ENCODE data around the gene NUDT5. TPM values are rescaled to one million over a fixed set of nuclear protein-coding genes. Genes with fewer than 3 reads are reported as not detected.

The NUDT5 gene
- total and polyA plus RNA-seq, 3 experiments from 2014 or later: 61.4 to 125 (median 119) TPM

- POLR2A ChIA-PET: no interaction called here
- H3K36me3 ChIP-seq (ENCODE audit: insufficient read depth, low read length): peaks cover 26% of the 10 kb centered on the region
Measured at GRCh38 chr10:12201543-12201942, 5.9 kb upstream of the NUDT5 start.

GRCh38 chr10:12200850-12201249 is 5.2 kb upstream of the NUDT5 start:
- Mint-ChIP-seq H3K27me3 (no peaks in the 10 kb centered on the region), H3K9me3 (no peaks in the 10 kb centered on the region), H3K4me3 (peak overlapping the region in 1 of 7 donors; percentile 29), H3K27ac (peak overlapping the region in 1 of 8 donors; percentile 70), H3K4me1 (peaks cover 48 to 74% (median 65%) of the 10 kb centered on the region in 3 donors), H3K36me3 (peaks cover 4 to 64% (median 21%) of the 10 kb centered on the region in 3 donors)
- Histone ChIP-seq H3K27ac (ENCODE audit: low read depth, low read length) (no peak overlapping the region), H3K36me3 (ENCODE audit: insufficient read depth, low read length) (peaks cover 26% of the 10 kb centered on the region), H3K4me1 (ENCODE audit: insufficient read depth, low read length) (peaks cover 33% of the 10 kb centered on the region), H3K4me3 (ENCODE audit: low read length) (no peak overlapping the region), H3K9me3 (ENCODE audit: low read length) (no peaks in the 10 kb centered on the region), H3K27me3 (ENCODE audit: insufficient read depth, low read length, poor library complexity, severe bottlenecking) (no peaks in the 10 kb centered on the region)
- DNase-seq: no peak
- POLR2A ChIA-PET: no interaction called here
- CTCF ChIA-PET: interaction anchor here (1.5 kb wide), 1 partner anchor 14 kb away, joined by 5 read pairs; no protein-coding TSS in a partner anchor

More at GRCh38 chr10:12201543-12201942, 5.9 kb upstream of the NUDT5 start:
- Mint-ChIP-seq H3K36me3 (peaks cover 4 to 62% (median 21%) of the 10 kb centered on the region in 3 donors), H3K9me3 (no peaks in the 10 kb centered on the region), H3K27ac (peak overlapping the region in 4 of 8 donors; percentile 49 to 70 (median 64)), H3K27me3 (no peaks in the 10 kb centered on the region), H3K4me1 (peaks cover 43 to 73% (median 65%) of the 10 kb centered on the region in 3 donors), H3K4me3 (peak overlapping the region in 4 of 7 donors; percentile 12 to 29 (median 22))
- Histone ChIP-seq H3K27ac (ENCODE audit: low read depth, low read length) (no peak overlapping the region), H3K9me3 (ENCODE audit: low read length) (no peaks in the 10 kb centered on the region), H3K4me3 (ENCODE audit: low read length) (no peak overlapping the region), H3K27me3 (ENCODE audit: insufficient read depth, low read length, poor library complexity, severe bottlenecking) (no peaks in the 10 kb centered on the region), H3K4me1 (ENCODE audit: insufficient read depth, low read length) (peaks cover 33% of the 10 kb centered on the region)
- CTCF ChIA-PET: interaction anchor here (1.8 kb wide), 1 partner anchor 13 kb away, joined by 8 read pairs; no protein-coding TSS in a partner anchor
- no peak for DNase-seq

GRCh38 chr10:12198156-12198555 is 2.5 kb upstream of the NUDT5 start:
- Histone ChIP-seq H3K36me3 (ENCODE audit: insufficient read depth, low read length) (peaks cover 26% of the 10 kb centered on the region), H3K27me3 (ENCODE audit: insufficient read depth, low read length, poor library complexity, severe bottlenecking) (no peaks in the 10 kb centered on the region), H3K27ac (ENCODE audit: low read depth, low read length) (no peak overlapping the region), H3K4me3 (ENCODE audit: low read length) (no peak overlapping the region), H3K9me3 (ENCODE audit: low read length) (no peaks in the 10 kb centered on the region), H3K4me1 (ENCODE audit: insufficient read depth, low read length) (peaks cover 41% of the 10 kb centered on the region)
- H3K27ac Mint-ChIP-seq: peak overlapping the region in 5 of 8 donors; percentile 12 to 50 (median 38)
- H3K4me3 Mint-ChIP-seq: peak overlapping the region; percentile 23 to 77 (median 47)
- peaks cover 0 to 58% (median 15%) of the 10 kb centered on the region in 3 donors for H3K36me3 Mint-ChIP-seq
- peaks cover 52 to 81% (median 76%) of the 10 kb centered on the region in 3 donors for H3K4me1 Mint-ChIP-seq
- no peaks in the 10 kb centered on the region for H3K9me3 Mint-ChIP-seq
- no peak for DNase-seq
- ChIA-PET POLR2A (no interaction called here), CTCF (no interaction called here)
- H3K27me3 Mint-ChIP-seq: no peaks in the 10 kb centered on the region

- POLR2A ChIA-PET: interaction anchor here (0.8 to 1.7 kb wide), 9 partner anchors 13 to 154 kb away, joined by 3 to 10 read pairs (median 5); partner anchors contain the start of gene UPF2
- CTCF ChIA-PET: interaction anchor here (1.2 to 2.0 kb wide), 6 partner anchors 10 to 460 kb away, joined by 3 to 20 read pairs (median 6); partner anchors contain the start of gene UPF2
- Mint-ChIP-seq H3K4me3 (peak overlapping the region; percentile 94 to 100 (median 96)), H3K4me1 (peaks cover 54 to 79% (median 72%) of the 10 kb centered on the region in 3 donors), H3K27me3 (no peaks in the 10 kb centered on the region), H3K36me3 (peaks cover 0 to 54% (median 20%) of the 10 kb centered on the region in 3 donors), H3K27ac (peak overlapping the region; percentile 90 to 100 (median 98)), H3K9me3 (no peaks in the 10 kb centered on the region)
- no peak for DNase-seq
- Histone ChIP-seq H3K36me3 (ENCODE audit: insufficient read depth, low read length) (peaks cover 18% of the 10 kb centered on the region), H3K27ac (ENCODE audit: low read depth, low read length) (peak overlapping the region; percentile 97), H3K4me1 (ENCODE audit: insufficient read depth, low read length) (peaks cover 33% of the 10 kb centered on the region), H3K9me3 (ENCODE audit: low read length) (no peaks in the 10 kb centered on the region), H3K27me3 (ENCODE audit: insufficient read depth, low read length, poor library complexity, severe bottlenecking) (no peaks in the 10 kb centered on the region), H3K4me3 (ENCODE audit: low read length) (peak overlapping the region; percentile 100)
Measured at GRCh38 chr10:12196531-12197211, 980 bp upstream of the NUDT5 start.

GRCh38 chr10:12195281-12195602 is 449 bp downstream of the NUDT5 start:
- peaks cover 53 to 78% (median 77%) of the 10 kb centered on the region in 3 donors for H3K4me1 Mint-ChIP-seq
- CTCF ChIA-PET: interaction anchor here (1.0 to 2.0 kb wide), 13 partner anchors 8 to 461 kb away, joined by 3 to 20 read pairs (median 3); partner anchors contain the start of gene UPF2
- H3K4me3 Mint-ChIP-seq: peak overlapping the region; percentile 94 to 100 (median 96)
- Histone ChIP-seq H3K4me1 (ENCODE audit: insufficient read depth, low read length) (peaks cover 24% of the 10 kb centered on the region), H3K27me3 (ENCODE audit: insufficient read depth, low read length, poor library complexity, severe bottlenecking) (no peaks in the 10 kb centered on the region), H3K36me3 (ENCODE audit: insufficient read depth, low read length) (peaks cover 10% of the 10 kb centered on the region), H3K4me3 (ENCODE audit: low read length) (peak overlapping the region; percentile 100), H3K9me3 (ENCODE audit: low read length) (no peaks in the 10 kb centered on the region), H3K27ac (ENCODE audit: low read depth, low read length) (peak overlapping the region; percentile 97)
- POLR2A ChIA-PET: interaction anchor here (1.2 to 1.7 kb wide), 7 partner anchors 14 to 153 kb away, joined by 4 to 10 read pairs (median 6); partner anchors contain the start of gene UPF2
- no peak for DNase-seq
- H3K36me3 Mint-ChIP-seq: peaks cover 0 to 47% (median 14%) of the 10 kb centered on the region in 3 donors
- peak overlapping the region; percentile 90 to 100 (median 98) for H3K27ac Mint-ChIP-seq
- no peaks in the 10 kb centered on the region for H3K9me3 Mint-ChIP-seq
- no peaks in the 10 kb centered on the region for H3K27me3 Mint-ChIP-seq

- Histone ChIP-seq H3K4me3 (ENCODE audit: low read length) (peak overlapping the region; percentile 100), H3K27ac (ENCODE audit: low read depth, low read length) (peak overlapping the region; percentile 97), H3K9me3 (ENCODE audit: low read length) (no peaks in the 10 kb centered on the region), H3K36me3 (ENCODE audit: insufficient read depth, low read length) (peaks cover 10% of the 10 kb centered on the region), H3K27me3 (ENCODE audit: insufficient read depth, low read length, poor library complexity, severe bottlenecking) (no peaks in the 10 kb centered on the region), H3K4me1 (ENCODE audit: insufficient read depth, low read length) (peaks cover 24% of the 10 kb centered on the region)
- CTCF ChIA-PET: interaction anchor here (1.0 to 2.0 kb wide), 7 partner anchors 14 to 462 kb away, joined by 3 to 20 read pairs (median 5); no protein-coding TSS in a partner anchor
- Mint-ChIP-seq H3K4me1 (peaks cover 55 to 82% (median 80%) of the 10 kb centered on the region in 3 donors), H3K4me3 (peak overlapping the region; percentile 94 to 100 (median 96)), H3K27me3 (no peaks in the 10 kb centered on the region), H3K36me3 (peaks cover 0 to 49% (median 14%) of the 10 kb centered on the region in 3 donors), H3K27ac (peak overlapping the region; percentile 90 to 100 (median 98)), H3K9me3 (no peaks in the 10 kb centered on the region)
- POLR2A ChIA-PET: interaction anchor here (1.6 to 1.7 kb wide), 2 partner anchors 14 to 152 kb away, joined by 9 to 10 read pairs; partner anchors contain the start of gene UPF2
- DNase-seq: peak; percentile 6 to 53 (median 18)
Measured at GRCh38 chr10:12194752-12195271, 879 bp downstream of the NUDT5 start.

GRCh38 chr10:12193193-12193592 is 2.5 kb downstream of the NUDT5 start:
- ChIA-PET CTCF (no interaction called here), POLR2A (interaction anchor here (0.7 kb wide), 1 partner anchor 125 kb away, joined by 5 read pairs; no protein-coding TSS in a partner anchor)
- no peaks in the 10 kb centered on the region for H3K27me3 ChIP-seq (ENCODE audit: insufficient read depth, low read length, poor library complexity, severe bottlenecking)
- H3K4me3 Mint-ChIP-seq: peak overlapping the region in 4 of 7 donors; percentile 30 to 82 (median 48)
- H3K27me3 Mint-ChIP-seq: no peaks in the 10 kb centered on the region
- H3K27ac ChIP-seq (ENCODE audit: low read depth, low read length): no peak overlapping the region
- peaks cover 23% of the 10 kb centered on the region for H3K4me1 ChIP-seq (ENCODE audit: insufficient read depth, low read length)
- no peak overlapping the region for H3K4me3 ChIP-seq (ENCODE audit: low read length)
- peaks cover 0 to 43% (median 6%) of the 10 kb centered on the region in 3 donors for H3K36me3 Mint-ChIP-seq
- H3K9me3 Mint-ChIP-seq: no peaks in the 10 kb centered on the region
- H3K9me3 ChIP-seq (ENCODE audit: low read length): no peaks in the 10 kb centered on the region
- H3K36me3 ChIP-seq (ENCODE audit: insufficient read depth, low read length): no peaks in the 10 kb centered on the region
- H3K27ac Mint-ChIP-seq: peak overlapping the region in 5 of 8 donors; percentile 3 to 62 (median 19)
- no peak for DNase-seq
- peaks cover 43 to 79% (median 73%) of the 10 kb centered on the region in 3 donors for H3K4me1 Mint-ChIP-seq

Data from CD8-positive, alpha-beta memory T cell (primary cell).